DMS53 (cell line): ENCODE data around the gene SMPD3.

Experiments
- DNase-seq: peaks from one replicate; lab custom pipeline; 2025; lab: John Stamatoyannopoulos, UW

SMPD3 gene

DNA sequence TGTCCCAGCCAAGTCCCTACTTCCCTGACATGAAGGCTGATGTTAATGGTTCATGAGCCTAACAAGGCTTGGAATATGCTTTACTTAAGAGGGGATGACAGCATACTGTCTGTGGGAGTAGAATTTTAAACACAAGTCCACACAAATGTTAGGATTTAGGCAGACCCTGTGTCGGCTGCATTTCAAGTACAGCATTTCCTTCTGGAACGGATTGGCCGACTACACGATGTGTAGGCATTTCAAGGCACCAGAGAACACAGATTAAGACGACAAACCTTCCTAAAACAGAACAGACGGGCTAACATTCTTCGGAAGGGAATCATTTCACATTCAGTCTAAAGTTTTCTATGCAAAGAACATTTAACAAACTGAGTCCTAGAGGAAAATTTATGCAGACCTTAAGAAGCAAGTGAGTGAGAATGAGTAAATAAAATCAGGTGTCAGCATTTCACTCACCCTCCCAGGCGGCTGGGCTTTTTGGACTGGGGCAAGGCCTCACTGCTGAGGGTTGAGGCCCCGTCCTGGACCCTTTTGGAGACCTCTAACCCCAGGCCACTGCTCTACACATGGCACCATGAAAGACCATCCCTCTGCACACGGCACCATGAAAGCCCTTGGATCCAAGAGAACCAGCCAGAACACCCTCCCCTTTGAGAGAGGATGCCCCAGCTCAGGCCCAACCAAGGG lies 67.5 kb downstream of the SMPD3 start:
- no peak for DNase-seq

DNA sequence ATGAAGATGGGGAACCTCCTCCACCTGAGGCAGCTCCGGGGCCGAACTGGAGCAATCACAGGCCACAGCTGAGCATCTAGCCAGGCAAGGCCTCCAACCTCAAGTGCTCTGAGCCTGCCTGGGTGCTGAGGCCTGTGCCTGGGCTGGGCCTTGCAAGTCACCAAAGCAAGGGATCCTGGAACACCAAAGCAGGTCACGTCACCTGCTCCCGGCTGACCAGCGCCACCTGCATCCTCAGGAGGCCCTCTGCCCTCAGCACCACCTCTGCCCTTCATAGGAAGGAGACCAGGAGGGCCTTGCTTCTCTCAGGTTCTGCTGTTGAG lies 68.0 kb downstream of the SMPD3 start:
- DNase-seq, result no peak

DNA sequence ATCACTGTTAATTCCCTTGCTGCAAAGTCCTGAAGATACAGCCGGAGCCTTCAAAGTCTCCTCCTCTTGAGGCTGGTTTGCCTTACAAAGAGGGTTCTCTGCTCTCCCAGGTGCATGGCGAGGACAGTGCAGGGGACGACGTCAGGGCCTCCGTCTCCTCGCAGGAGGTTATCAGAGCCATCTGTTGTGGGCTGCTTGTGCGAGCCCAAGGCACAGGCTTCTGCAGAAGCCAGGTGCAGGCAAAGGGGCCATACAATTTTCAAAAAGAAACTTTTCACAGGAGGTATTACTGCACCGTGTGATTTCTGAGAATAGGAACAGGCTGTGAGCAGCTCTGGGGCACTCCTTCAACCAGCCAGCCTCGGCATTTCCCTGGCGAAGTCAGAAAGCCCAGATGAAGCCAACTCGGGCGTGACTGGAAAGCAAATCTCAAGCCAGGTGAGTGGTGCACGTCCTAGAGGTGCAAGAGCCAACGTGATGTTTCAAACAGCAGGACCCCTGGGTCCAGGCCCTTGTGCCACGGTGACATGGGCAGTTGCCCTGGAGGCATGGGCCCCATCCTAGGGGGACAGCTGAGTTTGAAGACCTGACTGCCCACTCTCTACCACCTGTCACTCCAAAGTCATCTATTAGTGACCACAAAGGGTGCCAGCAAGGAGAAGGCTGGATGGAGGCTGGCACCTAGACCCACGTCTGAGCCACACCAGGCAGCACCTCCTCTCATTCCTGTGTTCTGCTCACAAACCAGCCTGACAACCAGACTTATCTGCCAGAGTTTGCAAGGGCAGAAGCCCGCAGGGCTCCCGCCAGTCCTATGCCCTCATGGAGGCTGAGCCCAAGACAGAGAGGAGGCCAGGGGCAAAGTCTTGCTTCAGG lies 68.6 kb downstream of the SMPD3 start:
- DNase-seq, result no peak

DNA sequence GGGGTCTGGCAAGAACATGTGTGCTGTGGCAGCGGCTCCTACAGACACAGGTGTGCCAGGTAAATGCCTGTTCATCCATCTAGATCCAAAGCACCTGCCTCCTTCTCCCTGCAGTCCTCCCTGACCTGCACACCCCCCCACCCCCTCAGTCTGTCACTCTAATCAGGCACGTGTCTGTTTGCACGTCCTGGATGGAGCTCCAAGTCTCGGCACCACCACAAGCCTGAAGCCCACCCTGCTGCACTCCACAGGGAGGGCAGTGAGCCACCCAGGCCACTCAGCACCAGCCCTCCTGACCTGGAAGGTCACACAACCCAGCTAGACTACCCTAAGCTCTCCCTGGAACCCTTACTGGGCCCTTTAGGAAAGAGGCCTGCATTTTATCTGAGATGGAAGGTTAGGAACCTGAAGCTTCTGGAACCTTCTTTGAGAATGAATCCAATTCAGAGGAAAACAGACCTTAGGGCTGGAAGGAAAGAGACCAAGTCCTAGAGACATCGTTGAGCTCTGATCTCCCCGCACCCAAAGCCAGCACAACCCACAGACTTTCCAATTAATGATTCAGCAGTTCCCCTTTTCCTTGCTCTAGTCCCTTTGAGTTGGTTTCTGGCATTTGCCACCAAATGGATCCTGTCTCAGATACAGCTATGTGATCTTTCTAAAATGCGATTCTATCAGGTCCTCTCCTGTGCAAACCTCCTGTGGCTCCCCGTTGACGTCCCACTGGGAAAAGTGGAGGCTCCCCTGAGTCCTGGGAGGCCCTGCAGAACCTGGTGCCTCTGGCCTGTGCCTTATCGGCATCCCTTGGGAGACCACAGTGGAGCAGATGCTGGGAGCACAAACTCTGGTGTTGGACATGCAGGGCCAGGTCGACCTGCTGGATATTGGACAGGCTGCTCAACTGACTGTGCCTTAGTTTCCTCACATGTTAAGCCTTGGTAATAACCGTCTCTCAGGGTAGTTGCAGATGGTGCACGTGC lies 69.6 kb downstream of the SMPD3 start:
- no peak for DNase-seq

- peak; percentile 17 for DNase-seq
Measured at GRCh38 chr16:68377667-68378393, 70.5 kb downstream of the SMPD3 start.

DNA sequence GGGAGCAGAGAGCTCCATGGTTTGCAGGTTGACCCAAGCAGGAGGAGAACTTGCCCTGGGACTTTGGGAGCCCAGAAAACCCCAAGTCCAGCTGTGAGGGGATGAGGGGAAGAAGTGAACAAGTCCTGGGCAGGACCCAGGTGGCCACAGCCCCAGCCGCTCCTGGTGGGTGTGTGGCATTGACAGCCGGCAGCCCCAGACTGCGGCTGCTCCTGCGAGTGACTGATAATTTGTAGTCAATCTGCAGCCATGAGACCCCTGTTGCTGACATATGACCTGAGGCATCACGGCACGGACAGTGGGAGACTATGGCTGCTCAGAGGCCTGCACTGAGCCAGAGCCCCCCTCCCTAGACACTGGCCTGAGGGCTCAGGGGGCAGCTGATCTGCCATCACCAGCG lies 71.1 kb downstream of the SMPD3 start:
- no peak for DNase-seq

DNA sequence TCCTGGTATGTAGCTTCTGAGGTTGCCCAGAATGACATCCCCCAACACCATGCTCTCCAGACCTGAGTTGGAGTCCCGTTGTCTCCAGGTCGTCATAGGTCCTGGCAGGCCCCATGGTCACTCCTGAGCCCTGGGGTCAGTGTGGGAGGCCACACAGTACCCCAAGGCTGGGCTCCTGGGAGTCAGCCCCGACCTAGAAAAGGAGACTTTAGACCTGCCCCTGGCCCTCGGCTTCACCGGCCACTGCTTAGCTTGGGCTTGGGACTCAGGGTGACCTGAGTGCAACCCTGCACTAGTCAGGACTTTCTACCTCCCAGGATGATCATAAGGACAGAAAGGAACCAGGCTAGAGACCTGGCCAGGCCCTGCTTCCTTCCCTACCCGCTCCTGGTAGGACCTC lies 71.7 kb downstream of the SMPD3 start:
- DNase-seq, result no peak

GRCh38 chr16:68375801-68376536 lies 72.3 kb downstream of the SMPD3 start:
- no peak for DNase-seq

- DNase-seq, result no peak
Measured at GRCh38 chr16:68374961-68375660, 73.2 kb downstream of the SMPD3 start.

GRCh38 chr16:68374246-68374805 lies 74.0 kb downstream of the SMPD3 start:
- peak; percentile 28 for DNase-seq

GRCh38 chr16:68373528-68374245 lies 74.6 kb downstream of the SMPD3 start:
- peak; percentile 35 for DNase-seq

DNA sequence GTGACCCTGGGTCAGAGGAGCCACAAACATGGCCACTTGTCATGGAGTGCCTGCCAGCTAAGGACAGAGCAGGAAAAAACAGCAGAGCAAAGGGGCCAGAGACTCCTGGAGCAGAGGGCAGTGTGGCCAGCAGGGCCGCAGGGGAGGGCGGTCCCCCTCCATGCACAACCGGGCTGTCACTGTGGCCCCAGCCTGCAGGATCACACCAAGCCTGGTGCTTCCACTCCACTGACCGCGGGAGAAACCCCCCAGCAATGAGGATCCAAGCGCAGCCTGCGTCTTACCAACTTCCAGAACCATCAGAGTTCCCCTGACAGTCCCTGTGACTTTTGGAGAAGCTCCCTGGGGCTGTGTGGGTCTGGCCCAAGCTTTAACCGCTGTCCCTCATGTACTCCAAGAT lies 75.5 kb downstream of the SMPD3 start:
- peak; percentile 68 for DNase-seq

- DNase-seq, result no peak
Measured at GRCh38 chr16:68372381-68372720, 76.0 kb downstream of the SMPD3 start.

GRCh38 chr16:68371706-68372380 lies 76.5 kb downstream of the SMPD3 start:
- no peak for DNase-seq

GRCh38 chr16:68371276-68371651 lies 77.0 kb downstream of the SMPD3 start:
- DNase-seq, result no peak

GRCh38 chr16:68370581-68371275 lies 77.6 kb downstream of the SMPD3 start:
- no peak for DNase-seq

DNA sequence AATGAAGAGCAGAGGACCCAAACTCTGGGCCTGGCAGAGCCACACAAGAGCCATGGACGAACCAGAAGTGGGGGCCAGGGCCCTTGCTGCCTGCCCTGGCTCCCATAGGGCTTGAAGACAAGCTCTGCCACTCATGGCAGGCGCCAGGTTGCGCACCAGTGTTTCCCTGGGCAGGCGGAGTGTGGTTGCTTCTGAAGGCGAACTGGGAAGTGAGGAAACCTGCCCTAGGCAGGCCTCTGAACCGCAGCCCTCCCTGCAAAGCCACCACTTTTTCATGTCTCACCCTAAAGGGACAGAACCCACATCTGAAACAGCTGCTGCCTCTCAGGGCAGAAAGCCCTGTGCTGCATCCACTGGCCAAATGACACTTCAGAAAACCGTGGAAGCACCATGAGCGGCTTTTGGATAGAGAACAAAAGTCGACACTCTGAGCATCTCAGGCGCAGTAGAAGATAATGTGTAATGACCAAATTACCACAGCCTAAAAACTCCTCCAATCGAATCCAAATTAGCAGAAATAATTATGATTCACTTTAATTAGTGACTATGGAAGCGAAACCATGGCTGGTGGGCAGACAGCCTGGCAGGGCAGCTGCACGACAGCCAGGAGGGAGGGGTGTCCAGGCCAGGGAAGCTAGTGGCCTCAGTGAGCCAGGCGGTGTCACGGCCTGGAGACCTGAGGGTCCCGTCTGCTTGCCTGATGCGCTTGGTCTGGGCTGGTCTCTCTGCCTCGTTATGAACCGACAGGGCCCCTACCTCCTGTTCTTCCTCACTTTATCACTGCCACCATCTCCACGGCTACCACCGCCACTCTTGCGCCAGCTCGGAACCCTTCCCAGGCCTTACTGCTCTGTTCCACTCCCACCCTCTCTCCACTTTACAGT lies 78.4 kb downstream of the SMPD3 start:
- no peak for DNase-seq
